Ectodermal cell (in vitro differentiated cells): ENCODE results near the gene PLEKHA6. TPM values are rescaled to one million over a fixed set of nuclear protein-coding genes. Genes with fewer than 3 reads are reported as not detected.

Experiments
- H3K27ac ChIP-seq: 2 replicates; pipeline ENCODE4 v1.7.0; 2013; ENCODE audit warnings: mild to moderate bottlenecking, low read depth, low read length; ENCODE audit not compliant: insufficient read depth, poor library complexity, severe bottlenecking
- H3K27me3 ChIP-seq: 2 replicates; pipeline ENCODE4 v1.7.0; 2013; ENCODE audit warnings: mild to moderate bottlenecking, low read length; ENCODE audit not compliant: insufficient read depth, control insufficient read depth, poor library complexity, severe bottlenecking
- H3K36me3 ChIP-seq: one replicate; pipeline ENCODE4 v1.7.0; 2013; ENCODE audit warnings: low read length; ENCODE audit not compliant: control insufficient read depth, insufficient read depth
- H3K4me1 ChIP-seq: one replicate; pipeline ENCODE4 v1.7.0; 2013; ENCODE audit warnings: low read length; ENCODE audit not compliant: control insufficient read depth, insufficient read depth
- H3K4me3 ChIP-seq: 2 replicates; pipeline ENCODE4 v1.7.0; 2013; ENCODE audit warnings: low read depth, low read length, control low read depth; ENCODE audit not compliant: insufficient read depth
- H3K9me3 ChIP-seq: 2 replicates; pipeline ENCODE4 v1.7.0; 2013; ENCODE audit warnings: mild to moderate bottlenecking, low read length, moderate library complexity; ENCODE audit not compliant: control insufficient read depth
- WGBS, 2 experiments: methylation state at CpG; one replicate each; pipeline ENCODE4 v1.1.7; 2013; ENCODE audit warnings: missing lambda C conversion rate in 2 of 2; 5-methylcytosine and 5-hydroxymethylcytosine counted together
- polyA plus RNA-seq, 4 experiments: library from polyadenylated mRNA; stranded (reverse); fragments of 50-300 nt; gene quantifications; one replicate each; pipeline ENCODE4 v1.2.3, GENCODE V29; 2013

The PLEKHA6 gene, protein sequence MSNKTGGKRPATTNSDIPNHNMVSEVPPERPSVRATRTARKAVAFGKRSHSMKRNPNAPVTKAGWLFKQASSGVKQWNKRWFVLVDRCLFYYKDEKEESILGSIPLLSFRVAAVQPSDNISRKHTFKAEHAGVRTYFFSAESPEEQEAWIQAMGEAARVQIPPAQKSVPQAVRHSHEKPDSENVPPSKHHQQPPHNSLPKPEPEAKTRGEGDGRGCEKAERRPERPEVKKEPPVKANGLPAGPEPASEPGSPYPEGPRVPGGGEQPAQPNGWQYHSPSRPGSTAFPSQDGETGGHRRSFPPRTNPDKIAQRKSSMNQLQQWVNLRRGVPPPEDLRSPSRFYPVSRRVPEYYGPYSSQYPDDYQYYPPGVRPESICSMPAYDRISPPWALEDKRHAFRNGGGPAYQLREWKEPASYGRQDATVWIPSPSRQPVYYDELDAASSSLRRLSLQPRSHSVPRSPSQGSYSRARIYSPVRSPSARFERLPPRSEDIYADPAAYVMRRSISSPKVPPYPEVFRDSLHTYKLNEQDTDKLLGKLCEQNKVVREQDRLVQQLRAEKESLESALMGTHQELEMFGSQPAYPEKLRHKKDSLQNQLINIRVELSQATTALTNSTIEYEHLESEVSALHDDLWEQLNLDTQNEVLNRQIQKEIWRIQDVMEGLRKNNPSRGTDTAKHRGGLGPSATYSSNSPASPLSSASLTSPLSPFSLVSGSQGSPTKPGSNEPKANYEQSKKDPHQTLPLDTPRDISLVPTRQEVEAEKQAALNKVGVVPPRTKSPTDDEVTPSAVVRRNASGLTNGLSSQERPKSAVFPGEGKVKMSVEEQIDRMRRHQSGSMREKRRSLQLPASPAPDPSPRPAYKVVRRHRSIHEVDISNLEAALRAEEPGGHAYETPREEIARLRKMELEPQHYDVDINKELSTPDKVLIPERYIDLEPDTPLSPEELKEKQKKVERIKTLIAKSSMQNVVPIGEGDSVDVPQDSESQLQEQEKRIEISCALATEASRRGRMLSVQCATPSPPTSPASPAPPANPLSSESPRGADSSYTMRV
- polyA plus RNA-seq (2013, experiment 1 of 4) = 6.3 TPM
- 5.9 TPM for polyA plus RNA-seq (2013, experiment 2 of 4)
- polyA plus RNA-seq (2013, experiment 3 of 4) = 4.2 TPM
- polyA plus RNA-seq (2013, experiment 4 of 4) = 4.6 TPM

DNA sequence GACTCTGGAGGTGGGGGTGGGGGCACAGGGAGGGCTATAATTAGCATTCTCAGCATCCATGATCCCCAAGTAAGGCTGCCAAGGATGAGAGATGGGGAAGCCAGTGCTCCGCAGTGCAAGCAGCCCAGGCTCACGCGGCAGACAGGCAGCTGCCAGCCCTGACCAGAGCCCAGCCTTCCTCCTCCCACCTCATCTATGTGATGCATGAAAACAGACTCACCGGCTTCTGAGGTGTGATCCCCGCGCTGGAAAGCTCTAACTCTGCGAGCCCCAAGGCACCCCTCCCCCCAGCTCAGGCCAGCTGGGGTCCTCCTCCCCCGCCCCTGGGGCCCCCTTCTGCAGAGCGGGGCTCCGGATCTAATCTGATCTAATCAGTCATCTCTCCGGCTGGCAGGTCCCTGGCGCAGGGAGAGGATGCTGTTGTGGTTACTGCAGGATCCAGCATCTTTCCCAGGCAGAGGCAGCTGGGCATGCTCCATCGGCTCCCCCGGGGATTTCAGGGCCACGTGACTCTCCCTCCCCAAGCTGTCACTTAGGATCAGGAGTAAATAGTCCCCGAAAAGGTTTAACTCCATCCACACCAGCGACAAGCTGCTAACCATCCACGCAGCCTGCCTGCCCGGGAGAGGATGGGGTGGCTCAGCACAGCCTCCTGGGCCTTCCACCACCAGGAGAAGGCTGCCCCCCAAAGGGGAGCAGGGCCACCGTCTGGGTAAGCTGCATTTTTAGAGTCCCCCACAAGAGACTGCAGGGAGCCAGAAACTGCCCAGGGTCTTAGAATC lies at the start of gene PLEKHA6:
PLEKHA6 (minus strand) TSS at position 456 of the 782 bp plus-strand sequence. CDS start 86,202 bp downstream, outside the sequence.
- H3K4me3 ChIP-seq = peak within 1 kb of the TSS; percentile 13
- H3K27ac ChIP-seq = no peak within 1 kb of the TSS
- no peaks in the 10 kb centered on the region for H3K9me3 ChIP-seq
- peaks cover 20% of the 10 kb centered on the region for H3K27me3 ChIP-seq
- H3K4me1 ChIP-seq = peaks cover 34% of the 10 kb centered on the region
- 4% methylated on average over 20 of the region's 20 CpGs for WGBS, 2 experiments
- H3K36me3 ChIP-seq = no peaks in the 10 kb centered on the region

DNA sequence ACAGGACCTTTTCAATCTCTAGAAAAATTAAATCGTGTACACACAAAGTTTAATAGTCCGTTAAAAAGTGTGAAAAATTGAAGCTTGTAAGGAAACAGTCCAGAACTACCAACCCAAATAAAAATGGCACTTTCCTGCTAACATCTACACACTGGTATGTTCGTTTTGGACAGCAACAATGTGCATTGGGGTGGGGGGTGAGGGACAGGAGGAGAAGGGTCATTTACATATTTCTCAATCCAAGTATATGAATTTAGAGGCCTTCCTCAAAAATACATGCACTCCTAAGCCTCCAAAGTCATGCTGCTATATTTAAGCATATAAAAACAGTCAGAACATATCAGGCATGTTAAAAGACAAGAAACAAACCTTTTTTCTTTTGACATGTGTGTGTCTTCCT lies 49.4 kb upstream of the PLEKHA6 start:
- Histone ChIP-seq H3K27ac (no peak overlapping the region), H3K4me1 (no peaks in the 10 kb centered on the region), H3K9me3 (no peaks in the 10 kb centered on the region), H3K36me3 (peaks cover 10% of the 10 kb centered on the region), H3K4me3 (peak overlapping the region; percentile 94), H3K27me3 (no peaks in the 10 kb centered on the region)
- WGBS, 2 experiments = 0% methylated on average over 1 of the region's 3 CpGs; no CpG with 5 or more reads in 1 of the 2 experiments

DNA sequence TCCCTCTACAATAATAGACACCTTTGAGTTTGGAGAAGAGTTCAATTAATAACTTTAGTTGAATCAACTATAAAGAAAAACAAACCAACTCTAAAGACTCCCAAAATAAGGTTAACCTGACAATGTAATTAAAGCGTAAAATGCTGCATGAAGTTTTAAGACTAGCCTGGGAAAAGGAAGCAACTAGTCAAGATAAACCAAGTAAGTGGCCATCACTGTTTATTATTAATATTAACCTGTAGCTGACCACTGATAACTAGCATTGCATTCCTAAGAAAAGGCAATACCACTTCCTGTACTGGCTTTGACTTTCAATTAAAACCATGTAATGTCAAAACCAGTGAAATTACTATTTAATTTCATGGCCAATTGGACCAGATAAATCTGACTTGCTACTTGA lies 48.9 kb upstream of the PLEKHA6 start:
- WGBS, 2 experiments = 35% methylated on average over 1 of the region's 1 CpG; no CpG with 5 or more reads in 1 of the 2 experiments
- H3K27ac ChIP-seq = no peak overlapping the region
- H3K4me1 ChIP-seq = no peaks in the 10 kb centered on the region
- H3K36me3 ChIP-seq = peaks cover 15% of the 10 kb centered on the region
- no peaks in the 10 kb centered on the region for H3K27me3 ChIP-seq
- H3K4me3 ChIP-seq = peak overlapping the region; percentile 94
- H3K9me3 ChIP-seq = no peaks in the 10 kb centered on the region

DNA sequence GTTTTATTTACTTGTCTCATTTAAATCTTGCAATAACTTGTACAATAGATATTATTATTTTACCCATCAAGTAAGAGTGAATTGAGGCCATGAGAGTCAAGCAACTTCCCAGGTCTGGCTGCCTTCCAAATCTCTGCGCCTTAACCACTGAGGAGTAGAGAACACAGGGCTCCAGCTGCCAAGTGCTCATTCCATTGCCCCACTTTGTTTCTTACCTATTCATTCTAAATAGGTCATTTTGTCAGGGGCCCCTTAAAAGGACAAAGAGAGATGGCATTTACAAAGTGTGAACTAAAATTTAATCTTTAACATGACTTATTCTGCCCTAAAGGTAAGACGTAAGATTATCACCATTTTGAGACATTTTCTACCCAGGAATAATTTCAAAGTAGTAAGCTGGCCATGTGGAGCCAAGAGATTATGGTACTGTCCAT lies 48.4 kb upstream of the PLEKHA6 start:
- H3K9me3 ChIP-seq = no peaks in the 10 kb centered on the region
- peak overlapping the region; percentile 94 for H3K4me3 ChIP-seq
- WGBS, 2 experiments = 0 to 12% methylated on average over 2 of the region's 2 CpGs
- H3K27me3 ChIP-seq = no peaks in the 10 kb centered on the region
- no peak overlapping the region for H3K27ac ChIP-seq
- H3K36me3 ChIP-seq = peaks cover 17% of the 10 kb centered on the region
- H3K4me1 ChIP-seq = no peaks in the 10 kb centered on the region

DNA sequence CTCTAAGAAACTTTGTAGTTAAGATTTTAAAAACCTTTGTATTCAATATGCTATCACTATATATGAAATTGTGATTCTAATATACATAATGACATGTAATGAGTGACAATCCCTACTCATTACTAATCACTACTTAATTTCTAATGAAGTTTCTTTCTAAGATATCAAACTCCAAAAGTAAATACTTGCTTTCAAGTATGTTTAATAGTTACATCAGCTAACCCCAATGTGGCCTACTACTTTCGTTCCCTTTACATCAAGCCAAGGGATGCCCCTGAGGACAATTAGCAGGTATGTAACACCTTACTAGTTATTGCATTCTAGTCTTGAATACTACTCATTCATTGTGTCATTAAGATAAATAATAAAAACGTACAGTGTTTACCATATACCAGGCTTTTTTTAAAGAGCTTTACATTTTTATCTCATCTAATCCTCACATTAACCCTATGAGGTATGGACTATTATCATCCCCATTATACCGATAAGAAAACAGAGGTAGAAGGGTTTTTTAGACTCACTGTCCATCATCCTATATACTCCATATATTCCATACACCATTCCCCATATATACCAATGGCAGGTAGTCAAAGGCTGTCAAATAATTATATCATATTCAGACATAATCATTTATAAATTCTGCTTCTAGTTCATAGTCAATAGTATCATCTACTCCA lies 47.7 kb upstream of the PLEKHA6 start:
- Histone ChIP-seq H3K36me3 (peaks cover 17% of the 10 kb centered on the region), H3K4me1 (no peaks in the 10 kb centered on the region), H3K27me3 (no peaks in the 10 kb centered on the region), H3K9me3 (no peaks in the 10 kb centered on the region), H3K4me3 (peak overlapping the region; percentile 94), H3K27ac (no peak overlapping the region)
- 0 to 39% methylated on average over 1 to 2 of the region's 3 CpGs for WGBS, 2 experiments

DNA sequence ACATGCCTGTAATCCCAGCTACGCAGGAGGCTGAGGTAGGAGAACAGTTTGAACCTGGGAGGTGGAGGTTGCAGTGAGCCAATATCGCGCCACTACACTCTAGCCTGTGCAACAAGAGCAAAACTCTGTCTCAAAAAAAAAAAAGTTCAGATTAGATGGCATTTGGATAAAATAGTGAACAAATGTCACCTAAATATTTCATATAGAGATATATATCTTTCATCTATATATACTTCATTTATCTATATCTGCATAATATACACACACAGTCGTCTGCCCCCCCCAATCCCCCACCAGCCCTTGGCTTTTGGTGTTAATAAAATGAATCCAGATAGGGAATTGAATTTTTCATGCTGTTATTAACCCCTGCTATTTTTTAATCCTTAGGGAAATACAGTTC lies 46.9 kb upstream of the PLEKHA6 start:
- Histone ChIP-seq H3K4me1 (no peaks in the 10 kb centered on the region), H3K36me3 (peaks cover 17% of the 10 kb centered on the region), H3K9me3 (no peaks in the 10 kb centered on the region), H3K27ac (no peak overlapping the region), H3K27me3 (no peaks in the 10 kb centered on the region), H3K4me3 (peak overlapping the region; percentile 94)
- 86 to 90% methylated on average over 3 of the region's 4 CpGs for WGBS, 2 experiments

DNA sequence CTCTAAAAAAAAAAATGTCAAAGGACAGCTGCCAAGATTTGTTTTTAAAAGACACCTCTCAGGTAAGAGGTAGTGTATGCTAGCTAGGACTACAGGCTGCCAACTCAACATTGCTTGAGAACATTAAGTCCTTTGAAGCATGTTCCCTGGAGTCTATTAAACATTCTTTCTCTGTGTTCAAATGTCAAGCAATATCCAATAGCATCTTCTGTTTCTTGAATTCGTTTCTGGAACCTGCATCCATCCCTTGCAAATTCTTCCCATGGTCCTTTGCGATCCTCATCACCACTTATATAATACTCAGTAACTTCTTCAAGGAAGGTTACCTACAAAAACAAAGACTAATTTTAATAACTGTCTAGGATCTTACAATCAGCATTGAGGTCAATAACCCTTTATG lies 46.3 kb upstream of the PLEKHA6 start:
- Histone ChIP-seq H3K36me3 (peaks cover 17% of the 10 kb centered on the region), H3K27me3 (no peaks in the 10 kb centered on the region), H3K4me3 (no peak overlapping the region), H3K27ac (no peak overlapping the region), H3K9me3 (no peaks in the 10 kb centered on the region), H3K4me1 (no peaks in the 10 kb centered on the region)
- 94% methylated on average over 2 of the region's 2 CpGs for WGBS, 2 experiments

DNA sequence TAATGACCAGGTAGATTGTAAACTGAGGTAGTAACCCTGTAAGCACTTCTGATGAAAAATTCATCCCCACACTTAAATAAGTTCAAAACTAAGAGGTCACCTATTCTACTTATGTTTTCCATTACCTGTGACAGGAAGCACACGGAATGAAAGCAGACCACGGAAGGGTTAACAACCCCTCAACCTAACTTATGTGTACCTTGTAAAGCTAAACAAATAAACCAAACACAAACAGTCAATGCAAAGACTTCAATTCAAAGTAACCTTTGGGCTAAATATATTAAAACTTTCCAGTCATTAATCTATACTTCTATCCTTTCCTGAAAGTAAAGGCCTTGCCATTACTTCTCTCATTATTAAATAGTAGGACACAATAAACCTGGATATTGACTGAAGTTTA lies 44.9 kb upstream of the PLEKHA6 start:
- Histone ChIP-seq H3K4me3 (no peak overlapping the region), H3K27ac (no peak overlapping the region), H3K36me3 (peaks cover 17% of the 10 kb centered on the region), H3K4me1 (no peaks in the 10 kb centered on the region), H3K27me3 (no peaks in the 10 kb centered on the region), H3K9me3 (no peaks in the 10 kb centered on the region)
- WGBS, 2 experiments = 88 to 92% methylated on average over 2 of the region's 2 CpGs

DNA sequence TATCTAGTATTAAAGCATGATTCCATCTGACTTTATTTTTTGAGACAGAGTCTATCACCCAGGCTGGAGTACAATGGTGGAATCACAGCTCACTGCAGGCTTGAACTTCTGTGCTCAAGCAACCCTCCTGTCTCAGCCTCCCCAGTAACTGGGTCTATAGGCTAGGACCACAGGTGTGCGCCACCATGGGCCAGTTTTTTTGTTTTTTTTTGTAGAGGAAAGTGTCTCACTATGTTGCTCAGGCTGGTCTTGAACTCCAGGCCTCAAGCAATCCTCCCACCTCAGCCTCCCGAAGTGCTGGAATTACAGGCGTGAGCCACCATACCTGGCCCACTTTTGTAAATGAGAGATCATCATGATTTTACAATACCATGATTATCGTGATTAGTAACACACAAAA lies 42.7 kb upstream of the PLEKHA6 start:
- no peak overlapping the region for H3K27ac ChIP-seq
- no peaks in the 10 kb centered on the region for H3K9me3 ChIP-seq
- no peak overlapping the region for H3K4me3 ChIP-seq
- no peaks in the 10 kb centered on the region for H3K4me1 ChIP-seq
- peaks cover 17% of the 10 kb centered on the region for H3K36me3 ChIP-seq
- WGBS, 2 experiments = 97% methylated on average over 4 of the region's 4 CpGs
- no peaks in the 10 kb centered on the region for H3K27me3 ChIP-seq
